H1 (cell line): Measurements from ENCODE around the gene CKS1B. TPM values are rescaled to one million over a fixed set of nuclear protein-coding genes. Genes with fewer than 3 reads are reported as not detected.

Experiments used
- CTCF ChIA-PET: fragments of 300-600 bp; sonication (Branson Sonifier 250); formaldehyde crosslinking; loops from one replicate; lab custom pipeline; 2021; ENCODE audit not compliant: partially characterized antibody; lab: Charles Lee
- POLR2A ChIA-PET: fragments of 300-600 bp; sonication (Branson Sonifier 250); formaldehyde crosslinking; loops from one replicate; lab custom pipeline; 2021; ENCODE audit warnings: inconsistent platforms; ENCODE audit not compliant: partially characterized antibody; lab: Charles Lee
- DNase-seq, 2 experiments: peaks; one replicate each; pipeline versions ENCODE4 v3.0.0 to v3.0.0-alpha.2; 2010 to 2022; ENCODE audit warnings: low spot score in 2 of 2, low read depth in 1 of 2, mixed read lengths in 1 of 2
- FAIRE-seq: peaks from 2 replicates; lab custom pipeline; 2011; peaks lifted over from hg19 to GRCh38; lab: Jason Lieb, UNC
- H2AFZ ChIP-seq: 2 replicates; pipeline ENCODE4 v1.8.1; 2012; ENCODE audit warnings: low read length, inconsistent platforms
- H2AK5ac ChIP-seq: 2 replicates; pipeline ENCODE4 v1.6.1; 2013; ENCODE audit warnings: low read depth, low read length
- H2BK120ac ChIP-seq: replicated peaks from 2 replicates; pipeline ENCODE3; 2013; ENCODE audit warnings: low read depth, low read length, inconsistent platforms
- H2BK12ac ChIP-seq: 2 replicates; pipeline ENCODE4 v1.6.1; 2013; ENCODE audit warnings: low read depth, low read length
- H2BK15ac ChIP-seq: 2 replicates; pipeline ENCODE4 v1.6.1; 2013; ENCODE audit warnings: low read length
- H2BK20ac ChIP-seq: 2 replicates; pipeline ENCODE4 v1.6.1; 2013; ENCODE audit warnings: low read length
- H2BK5ac ChIP-seq: 2 replicates; pipeline ENCODE4 v1.6.1; 2013; ENCODE audit warnings: low read depth, low read length
- H3K14ac ChIP-seq: 2 replicates; pipeline ENCODE4 v1.6.1; 2013; ENCODE audit warnings: inconsistent platforms; ENCODE audit not compliant: insufficient read length
- H3K18ac ChIP-seq: 2 replicates; pipeline ENCODE4 v1.6.1; 2013; ENCODE audit warnings: low read length; ENCODE audit errors: extremely low read depth
- H3K23ac ChIP-seq: 2 replicates; pipeline ENCODE4 v1.6.1; 2013; ENCODE audit warnings: inconsistent platforms; ENCODE audit not compliant: insufficient read length
- H3K23me2 ChIP-seq: 2 replicates; pipeline ENCODE4 v1.6.1; 2013; ENCODE audit warnings: low read depth, low read length
- H3K27ac ChIP-seq: 2 replicates; pipeline ENCODE4 v1.6.1; 2011; ENCODE audit warnings: low read depth, low read length, inconsistent platforms
- H3K27me3 ChIP-seq, 4 experiments: replicated peaks in 1 of 4; 1 replicate in 1 of 4; 2 replicates in 3 of 4; pipeline versions ENCODE4 v1.6.1 to v1.8.1; 2011 to 2013; ENCODE audit warnings: low read length in 3 of 4, mild to moderate bottlenecking in 3 of 4, inconsistent platforms in 2 of 4, mixed read lengths in 2 of 4, moderate library complexity in 1 of 4; ENCODE audit not compliant: control insufficient read depth in 3 of 4, insufficient read depth in 3 of 4; ENCODE audit errors: extremely low read depth in 1 of 4
- H3K36me3 ChIP-seq, 4 experiments: 2 replicates each; pipeline versions ENCODE4 v1.6.1 to v1.8.1; 2011 to 2013; ENCODE audit warnings: mild to moderate bottlenecking in 4 of 4, low read length in 3 of 4, moderate library complexity in 2 of 4, control low read depth in 1 of 4, inconsistent platforms in 1 of 4; ENCODE audit not compliant: insufficient read depth in 4 of 4, control insufficient read depth in 2 of 4
- H3K4ac ChIP-seq: replicated peaks from 2 replicates; pipeline ENCODE3; 2013; ENCODE audit warnings: low read length, low read depth, mixed read lengths, inconsistent platforms; ENCODE audit not compliant: insufficient read length
- H3K4me1 ChIP-seq, 4 experiments: replicated peaks in 1 of 4; 1 replicate in 1 of 4; 2 replicates in 3 of 4; pipeline versions ENCODE4 v1.6.1 to v1.8.1; 2011 to 2013; ENCODE audit warnings: low read length in 3 of 4, inconsistent platforms in 2 of 4, mixed read lengths in 1 of 4; ENCODE audit not compliant: insufficient read depth in 4 of 4, control insufficient read depth in 3 of 4
- H3K4me2 ChIP-seq, 2 experiments: 2 replicates each; pipeline versions ENCODE4 v1.6.1 to v1.8.1; 2011 to 2013; ENCODE audit warnings: low read depth in 2 of 2, low read length in 2 of 2, control low read depth in 1 of 2, inconsistent platforms in 1 of 2, mild to moderate bottlenecking in 1 of 2; ENCODE audit not compliant: insufficient read depth in 1 of 2
- H3K4me3 ChIP-seq, 4 experiments: fragments of 200-600, 300-600 bp in 1 of 4; sonication (generic), shearing (Covaris generic), sonication (Bioruptor Twin) in 1 of 4; 2 replicates each; pipeline versions ENCODE4 v1.5.1 to v1.8.1; 2011 to 2016; ENCODE audit warnings: low read length in 4 of 4, low read depth in 3 of 4, control low read depth in 2 of 4, inconsistent platforms in 2 of 4, mild to moderate bottlenecking in 2 of 4, mixed read lengths in 1 of 4, moderate library complexity in 1 of 4; ENCODE audit not compliant: insufficient read depth in 2 of 4; ENCODE audit errors: extremely low read depth in 1 of 4
- H3K56ac ChIP-seq: replicated peaks from 2 replicates; pipeline ENCODE3; 2013; ENCODE audit warnings: low read depth, mild to moderate bottlenecking, mixed read lengths, low read length, inconsistent platforms; ENCODE audit not compliant: insufficient read length
- H3K79me1 ChIP-seq: 2 replicates; pipeline ENCODE4 v1.6.1; 2013; ENCODE audit warnings: low read depth, low read length, control low read depth
- H3K79me2 ChIP-seq, 2 experiments: 2 replicates each; pipeline versions ENCODE4 v1.6.1 to v1.8.1; 2012 to 2013; ENCODE audit warnings: low read length in 2 of 2, mild to moderate bottlenecking in 2 of 2, inconsistent platforms in 1 of 2; ENCODE audit not compliant: insufficient read depth in 2 of 2, control insufficient read depth in 1 of 2
- H3K9ac ChIP-seq, 4 experiments: replicated peaks in 1 of 4; 1 replicate in 1 of 4; 2 replicates in 3 of 4; pipeline versions ENCODE4 v1.6.1 to v1.8.1; 2011 to 2013; ENCODE audit warnings: low read depth in 3 of 4, low read length in 3 of 4, control low read depth in 2 of 4, mild to moderate bottlenecking in 2 of 4, moderate library complexity in 2 of 4, inconsistent platforms in 1 of 4; ENCODE audit errors: extremely low read depth in 1 of 4
- H3K9me3 ChIP-seq, 2 experiments: 2 replicates each; pipeline versions ENCODE4 v1.6.1 to v1.8.1; 2012 to 2013; ENCODE audit warnings: mild to moderate bottlenecking in 2 of 2, moderate library complexity in 2 of 2, control low read depth in 1 of 2, inconsistent platforms in 1 of 2, low read depth in 1 of 2, low read length in 1 of 2, mixed read lengths in 1 of 2; ENCODE audit not compliant: insufficient read depth in 2 of 2
- H4K20me1 ChIP-seq, 2 experiments: replicated peaks in 1 of 2; 2 replicates each; pipeline versions ENCODE3 to v1.8.1; 2011 to 2013; ENCODE audit warnings: inconsistent platforms in 2 of 2, low read length in 2 of 2, mild to moderate bottlenecking in 1 of 2; ENCODE audit not compliant: insufficient read depth in 2 of 2, control insufficient read depth in 1 of 2
- H4K5ac ChIP-seq: 2 replicates; pipeline ENCODE4 v1.6.1; 2013; ENCODE audit warnings: low read length, low read depth, mixed read lengths, inconsistent platforms; ENCODE audit not compliant: insufficient read length
- H4K8ac ChIP-seq: 2 replicates; pipeline ENCODE4 v1.8.0; 2013; ENCODE audit warnings: mild to moderate bottlenecking, moderate library complexity, low read length, inconsistent platforms; ENCODE audit not compliant: insufficient read depth; ENCODE audit errors: extremely low read depth
- H4K91ac ChIP-seq: replicated peaks from 2 replicates; pipeline ENCODE3; 2013; ENCODE audit warnings: low read length, mixed read lengths, inconsistent platforms; ENCODE audit not compliant: insufficient read length
- BACH1 ChIP-seq: IDR thresholded peaks from 2 replicates; pipeline ENCODE4 v1.6.1; 2012; ENCODE audit warnings: low read length, improper control_type of control experiment
- MAFK ChIP-seq: IDR thresholded peaks from 2 replicates; pipeline ENCODE4 v1.6.1; 2012; ENCODE audit warnings: low read depth, mild to moderate bottlenecking, improper control_type of control experiment, low read length
- NRF1 ChIP-seq: IDR thresholded peaks from 2 replicates; pipeline ENCODE4 v1.6.1; 2011; ENCODE audit warnings: mild to moderate bottlenecking, low read depth, low read length, improper control_type of control experiment
- POLR2AphosphoS5 ChIP-seq: IDR thresholded peaks from 2 replicates; pipeline ENCODE4 v1.6.1; 2011; ENCODE audit warnings: low read depth, low read length
- RFX5 ChIP-seq: IDR thresholded peaks from 2 replicates; pipeline ENCODE4 v1.6.1; 2011; ENCODE audit warnings: low read depth, low read length, improper control_type of control experiment, borderline replicate concordance
- SRF ChIP-seq: IDR thresholded peaks from 2 replicates; pipeline ENCODE4 v1.6.1; 2011; ENCODE audit warnings: mild to moderate bottlenecking, low read depth, low read length, moderate library complexity
- TBP ChIP-seq: IDR thresholded peaks from 2 replicates; pipeline ENCODE4 v1.6.1; 2011; ENCODE audit warnings: low read depth, low read length, improper control_type of control experiment
- ZNF274 ChIP-seq: IDR thresholded peaks from 2 replicates; pipeline ENCODE4 v1.7.0; 2012; ENCODE audit warnings: low read length, borderline replicate concordance; ENCODE audit errors: extremely low read depth
- WGBS, 2 experiments: shearing (Covaris generic) in 1 of 2; methylation state at CpG; one replicate each; pipeline versions ENCODE4 v1.1.6 to v1.1.7; 2013 to 2015; ENCODE audit warnings: low lambda C conversion rate in 2 of 2, mixed read lengths in 2 of 2, inconsistent platforms in 1 of 2, low coverage in 1 of 2, missing lambda C conversion rate in 1 of 2; ENCODE audit not compliant: insufficient replicate concordance in 2 of 2, insufficient coverage in 1 of 2, insufficient read length in 1 of 2; ENCODE audit errors: extremely low coverage in 1 of 2, missing lambda C conversion rate in 1 of 2; 5-methylcytosine and 5-hydroxymethylcytosine counted together
- polyA plus RNA-seq, 7 experiments: library from polyadenylated mRNA; depleted of rRNA in 3 of 7; stranded (reverse) in 5 of 7; unstranded in 2 of 7; fragments of >200 nt in 5 of 7; fragments of 200-250 nt in 2 of 7; gene quantifications; 1 replicate in 5 of 7; 2 replicates in 1 of 7; 4 replicates in 1 of 7; pipeline versions ENCODE4 v1.2.1 to v1.2.3, GENCODE V29; 2011 to 2013; ENCODE audit warnings: missing spikeins in 2 of 7, mixed read lengths in 2 of 7
- total RNA-seq: library from RNA; stranded (reverse); fragmentation: NEBNext Ultra II Directional; extraction: Animal tissue kit (Norgen Biotek cat#: 25700); gene quantifications from 2 replicates; pipeline ENCODE4 v1.2.1, GENCODE V29; 2021

The CKS1B gene
- total and polyA plus RNA-seq, 2 of the 8 experiments (the other 6 are each of a cell fraction or from before 2014, with no cell fraction given), result 294 to 1,025 TPM

GRCh38 chr1:154962795-154963330 lies 11.6 kb upstream of the CKS1B start:
- POLR2A ChIA-PET, result interaction anchor here (1.0 to 42.8 kb wide), 5 partner anchors 4 to 52 kb away, joined by 3 to 662 read pairs (median 4); partner anchors contain the start of genes CKS1B, FLAD1, LENEP and PBXIP1
- Histone ChIP-seq H3K27ac (no peak overlapping the region), H3K79me2 (peaks cover 0 to 24% of the 10 kb centered on the region in 2 experiments; a peak in 3 of 4 replicates)

More at GRCh38 chr1:154962795-154963330, 11.6 kb upstream of the CKS1B start:
- Histone ChIP-seq H4K91ac (no peak overlapping the region), H2BK15ac (no peak overlapping the region), H3K9ac (no peak overlapping the region), H2AFZ (no peak overlapping the region), H2BK120ac (no peak overlapping the region), H3K27me3 (no peaks in the 10 kb centered on the region), H3K23me2 (no peaks in the 10 kb centered on the region), H2AK5ac (no peak overlapping the region), H3K4ac (no peak overlapping the region), H3K4me3 (peak overlapping the region in 2 of 4 experiments; percentile 50 to 84; a peak in 2 of 8 replicates), H3K23ac (no peak overlapping the region), H4K5ac (no peak overlapping the region), H2BK20ac (no peak overlapping the region), H2BK12ac (no peak overlapping the region), H3K18ac (no peak overlapping the region), H3K56ac (no peak overlapping the region), H2BK5ac (no peak overlapping the region), H3K79me1 (peaks cover 4% of the 10 kb centered on the region), H3K36me3 (peaks cover 22 to 50% (median 45%) of the 10 kb centered on the region in 4 experiments), H3K4me1 (peaks cover 0 to 4% (median 3%) of the 10 kb centered on the region in 4 experiments; a peak in 6 of 7 replicates), H4K20me1 (peaks cover 0 to 6% of the 10 kb centered on the region in 2 experiments), H4K8ac (no peak overlapping the region), H3K14ac (no peak overlapping the region), H3K4me2 (peak overlapping the region in 1 of 2 experiments; percentile 81; a peak in 3 of 4 replicates), H3K9me3 (no peaks in the 10 kb centered on the region)
- FAIRE-seq, result no peak
- TF ChIP-seq POLR2AphosphoS5, result 0 out of 2 replicates have a peak, but pooled peaks have one; percentile 31
- no peak for TF ChIP-seq RFX5
- TF ChIP-seq NRF1, result no peak
- TF ChIP-seq SRF, result no peak
- no peak for TF ChIP-seq BACH1
- TF ChIP-seq TBP, result no peak
- no peak for TF ChIP-seq ZNF274
- TF ChIP-seq MAFK, result no peak
- CTCF ChIA-PET, result interaction anchor here (1.0 to 8.2 kb wide), 6 partner anchors 21 to 97 kb away, joined by 3 to 113 read pairs (median 4); partner anchors contain the start of genes FLAD1 and LENEP
- WGBS, 2 experiments, result 70% methylated on average over 6 of the region's 6 CpGs; no CpG with 5 or more reads in 1 of the 2 experiments
- no peak for DNase-seq
